Embryonic facial prominence (tissue), 1 donor: ENCODE results near the gene TBC1D17.

Experiments used
- DNase-seq: peaks from one replicate; pipeline ENCODE4 v3.0.0-alpha.2; 2016; ENCODE audit errors: extremely low spot score

The TBC1D17 gene

GRCh38 chr19:49877879-49878743 is 609 bp downstream of the TBC1D17 start:
- peak; percentile 90 for DNase-seq

- DNase-seq, result no peak
Measured at GRCh38 chr19:49878744-49879070, 1.2 kb downstream of the TBC1D17 start.

GRCh38 chr19:49879243-49879963 is 1.9 kb downstream of the TBC1D17 start:
- DNase-seq, result no peak

- no peak for DNase-seq
Measured at GRCh38 chr19:49880162-49880869, 2.8 kb downstream of the TBC1D17 start.

GRCh38 chr19:49881186-49881585 is 3.7 kb downstream of the TBC1D17 start:
- no peak for DNase-seq

- no peak for DNase-seq
Measured at GRCh38 chr19:49881672-49882394, 4.3 kb downstream of the TBC1D17 start.

- no peak for DNase-seq
Measured at GRCh38 chr19:49882643-49883042, 5.1 kb downstream of the TBC1D17 start.

- DNase-seq, result no peak
Measured at GRCh38 chr19:49883094-49883493, 5.6 kb downstream of the TBC1D17 start.

GRCh38 chr19:49884109-49884508 is 6.6 kb downstream of the TBC1D17 start:
- no peak for DNase-seq

- no peak for DNase-seq
Measured at GRCh38 chr19:49884760-49885159, 7.3 kb downstream of the TBC1D17 start.

- no peak for DNase-seq
Measured at GRCh38 chr19:49887037-49887664, 9.6 kb downstream of the TBC1D17 start.

GRCh38 chr19:49887665-49888509 is 10.4 kb downstream of the TBC1D17 start:
- DNase-seq, result no peak

- DNase-seq, result no peak
Measured at GRCh38 chr19:49888510-49888824, 11.0 kb downstream of the TBC1D17 start.

- DNase-seq, result no peak
Measured at GRCh38 chr19:49889038-49889686, 11.7 kb downstream of the TBC1D17 start.

- no peak for DNase-seq
Measured at GRCh38 chr19:49889687-49890348, 12.3 kb downstream of the TBC1D17 start.

GRCh38 chr19:49890349-49891311 is 13.1 kb downstream of the TBC1D17 start:
- DNase-seq, result no peak

- no peak for DNase-seq
Measured at GRCh38 chr19:49891393-49891792, 13.9 kb downstream of the TBC1D17 start.

GRCh38 chr19:49892716-49893115 is 15.2 kb downstream of the TBC1D17 start:
- DNase-seq, result no peak
